ENCODE results near the gene NPAS3.

The NPAS3 gene

GRCh38 chr14:33347796-33348195, 409.1 kb downstream of the NPAS3 start:
- DNase-seq, result no peak

- no peak for DNase-seq
Observed at GRCh38 chr14:33348510-33348909, 409.8 kb downstream of the NPAS3 start.

GRCh38 chr14:33349871-33350270, 411.2 kb downstream of the NPAS3 start:
- no peak for DNase-seq

DNA sequence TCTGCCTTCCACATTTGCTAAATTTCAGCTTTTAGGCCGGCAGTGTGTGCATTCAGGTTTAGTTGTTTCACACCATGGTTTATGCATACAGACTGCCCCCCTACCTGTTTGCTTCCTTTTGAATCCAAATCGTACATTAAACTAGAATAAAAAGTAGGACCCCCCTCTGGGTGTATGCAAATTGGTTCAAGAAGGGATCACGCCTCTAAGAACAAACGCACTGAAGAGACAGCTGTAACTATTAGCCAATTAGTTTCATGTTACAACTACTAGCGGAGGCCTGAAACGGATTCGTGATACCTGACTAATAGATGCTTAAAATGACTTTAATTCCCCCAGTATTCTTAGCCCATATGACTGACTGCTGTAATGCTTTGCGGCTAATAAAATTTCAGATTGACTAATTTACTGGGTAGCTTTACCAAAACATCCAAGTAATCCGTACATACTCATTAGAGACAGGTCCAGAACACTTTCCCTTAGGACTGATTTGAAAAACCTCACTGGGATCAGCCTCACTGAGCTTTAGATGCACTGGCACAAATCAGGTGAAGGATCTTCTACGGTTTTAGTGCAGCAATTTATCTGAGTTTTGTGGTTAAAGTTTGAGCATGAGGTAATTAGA, 411.8 kb downstream of the NPAS3 start:
- no peak for DNase-seq

- DNase-seq, result no peak
Observed at GRCh38 chr14:33352821-33353220, 414.1 kb downstream of the NPAS3 start.

GRCh38 chr14:33356181-33356580, 417.5 kb downstream of the NPAS3 start:
- DNase-seq, result no peak

GRCh38 chr14:33357225-33358010, 418.7 kb downstream of the NPAS3 start:
- DNase-seq, result no peak

DNA sequence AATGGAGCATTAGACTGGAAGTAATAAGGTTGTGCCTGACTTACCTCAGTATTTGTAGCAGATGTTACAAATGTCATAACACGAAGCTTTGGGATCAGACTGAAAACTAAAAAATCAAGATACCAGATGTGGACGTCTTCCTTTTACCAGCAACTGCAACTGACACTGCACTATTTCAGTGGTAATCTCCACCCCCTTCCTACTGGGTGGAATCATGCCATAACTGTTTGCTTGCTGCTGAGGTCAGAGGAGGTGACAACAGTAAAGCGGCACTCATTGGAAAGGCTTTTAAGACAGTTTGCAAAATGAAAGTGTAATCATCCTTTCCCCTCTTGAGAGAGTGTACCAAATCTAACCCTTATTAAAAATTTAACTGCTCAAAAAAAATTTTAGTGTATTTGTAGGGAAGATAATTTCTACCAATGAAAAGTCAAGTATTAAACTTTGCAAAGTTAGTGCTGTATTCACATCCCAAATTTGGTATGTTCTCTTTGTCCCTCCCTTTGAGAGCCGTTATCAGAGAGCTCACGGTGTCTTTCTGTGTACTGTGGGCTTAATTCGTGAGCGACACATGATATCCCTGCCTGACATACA, 420.7 kb downstream of the NPAS3 start:
- no peak for DNase-seq

DNA sequence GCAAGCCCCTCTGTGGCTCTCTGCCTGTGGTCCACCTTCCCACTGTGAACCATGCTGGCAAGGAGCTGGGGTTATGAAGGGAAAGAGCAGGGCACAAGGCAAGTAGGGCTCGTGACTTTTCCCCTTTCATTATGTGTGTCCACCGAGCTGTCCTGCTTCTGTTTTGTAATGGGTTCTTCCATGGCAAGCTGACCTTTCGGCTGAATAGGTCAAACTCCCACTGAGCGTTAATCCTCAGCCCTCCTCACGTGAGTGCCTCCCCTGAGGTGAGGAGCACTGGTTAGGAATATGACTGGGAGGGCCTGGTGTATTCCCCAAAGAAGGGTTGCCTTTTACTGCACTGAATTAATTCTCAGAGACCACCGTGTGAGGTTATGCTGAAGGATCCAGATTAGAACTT, 424.3 kb downstream of the NPAS3 start:
- DNase-seq, result no peak

- no peak for DNase-seq
Observed at GRCh38 chr14:33363682-33364081, 425.0 kb downstream of the NPAS3 start.

DNA sequence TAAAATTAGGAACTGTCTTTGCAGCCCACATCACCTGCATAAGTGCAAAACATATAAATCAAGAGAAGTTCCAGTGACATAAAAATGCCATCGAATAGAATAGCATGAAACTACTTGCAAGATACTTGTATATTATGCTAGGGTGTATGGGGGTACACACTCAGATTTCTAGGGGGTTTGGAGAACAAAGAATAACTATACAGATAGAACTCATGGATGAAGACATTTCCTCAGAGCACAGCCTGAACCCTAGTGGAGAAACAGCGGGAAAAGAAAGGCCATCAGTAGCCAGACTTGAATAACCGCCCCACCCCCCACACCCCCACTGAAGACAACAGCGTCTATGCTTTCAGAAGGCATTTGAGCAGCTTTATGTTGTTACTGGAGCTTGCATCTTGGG, 425.8 kb downstream of the NPAS3 start:
- no peak for DNase-seq

GRCh38 chr14:33369041-33369440, 430.4 kb downstream of the NPAS3 start:
- DNase-seq, result no peak

- no peak for DNase-seq
Observed at GRCh38 chr14:33369972-33370371, 431.3 kb downstream of the NPAS3 start.

GRCh38 chr14:33370426-33370825, 431.7 kb downstream of the NPAS3 start:
- no peak for DNase-seq

DNA sequence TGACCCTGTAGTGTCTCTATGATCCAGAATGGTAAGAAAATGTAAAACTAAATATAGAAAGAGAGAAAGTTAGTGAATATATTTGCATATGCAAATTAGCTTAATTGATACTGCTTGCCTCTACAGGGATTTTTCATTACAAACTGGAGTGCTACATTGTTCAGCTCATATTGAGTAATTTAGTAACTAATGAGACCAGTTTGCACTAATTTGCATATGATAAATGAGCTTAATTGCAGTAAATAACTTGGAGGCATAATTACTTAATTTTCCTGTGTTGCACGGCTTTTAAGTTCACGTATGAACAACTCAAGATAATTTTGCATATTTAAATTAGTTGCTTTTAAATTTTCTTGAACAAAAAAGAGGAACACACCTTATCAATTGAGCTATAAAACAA, 436.5 kb downstream of the NPAS3 start:
- no peak for DNase-seq

DNA sequence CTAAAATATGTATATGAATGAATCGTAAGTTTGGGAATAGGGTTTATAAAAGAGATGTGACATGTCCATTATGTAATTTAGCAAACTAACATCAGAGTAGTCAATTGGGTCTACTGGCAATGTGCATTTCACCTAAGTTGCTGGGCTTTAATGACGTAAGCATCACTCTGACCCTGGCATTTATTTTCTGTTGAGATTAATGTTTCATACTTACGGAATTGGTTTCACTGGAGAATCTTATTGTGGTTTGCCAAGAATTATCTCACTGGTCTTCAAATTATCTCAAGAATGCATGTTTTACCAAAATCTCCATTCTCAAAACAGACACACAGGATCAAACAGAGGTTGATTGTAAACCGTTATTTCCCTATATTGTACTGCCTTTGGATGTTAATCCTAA, 437.1 kb downstream of the NPAS3 start:
- no peak for DNase-seq

DNA sequence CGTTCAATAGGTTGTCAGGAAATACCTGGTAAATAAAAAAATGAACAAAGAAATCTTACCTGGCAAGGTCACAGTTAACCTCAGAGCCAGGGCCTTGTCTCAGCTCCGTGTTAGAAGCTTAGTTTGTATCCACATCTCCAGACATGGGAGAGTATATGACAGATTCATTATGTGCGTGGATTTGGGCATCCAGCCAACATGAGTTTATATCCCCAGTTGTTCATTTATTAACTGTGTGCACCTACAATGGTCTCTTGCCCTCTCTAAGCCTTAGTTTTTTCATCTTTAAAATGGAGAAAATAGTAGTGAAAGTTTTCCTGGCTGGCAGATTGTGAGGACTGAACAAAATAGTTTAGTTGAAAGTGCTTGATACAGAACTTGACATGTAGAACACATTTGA, 437.8 kb downstream of the NPAS3 start:
- no peak for DNase-seq

- DNase-seq, result no peak
Observed at GRCh38 chr14:33377596-33378390, 439.1 kb downstream of the NPAS3 start.

DNA sequence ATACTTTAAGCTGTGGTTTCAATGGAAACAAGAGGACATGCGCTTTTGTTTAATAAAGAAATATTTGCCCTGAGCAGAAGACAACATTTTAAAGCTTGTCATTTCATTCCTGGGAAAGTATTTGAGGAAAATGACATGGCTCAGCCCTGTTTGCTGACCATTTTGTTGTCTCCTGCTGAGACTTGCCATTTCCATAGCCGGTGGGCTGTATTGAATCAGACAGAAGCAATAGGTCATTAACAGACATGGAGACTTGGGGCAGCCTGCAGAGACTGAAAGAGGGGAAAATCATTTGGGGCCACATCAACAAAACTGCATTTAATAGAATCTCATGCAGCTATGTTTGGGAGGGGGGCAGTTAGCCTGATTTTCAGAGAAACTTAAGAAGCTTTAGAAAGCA, 443.0 kb downstream of the NPAS3 start:
- DNase-seq, result no peak

DNA sequence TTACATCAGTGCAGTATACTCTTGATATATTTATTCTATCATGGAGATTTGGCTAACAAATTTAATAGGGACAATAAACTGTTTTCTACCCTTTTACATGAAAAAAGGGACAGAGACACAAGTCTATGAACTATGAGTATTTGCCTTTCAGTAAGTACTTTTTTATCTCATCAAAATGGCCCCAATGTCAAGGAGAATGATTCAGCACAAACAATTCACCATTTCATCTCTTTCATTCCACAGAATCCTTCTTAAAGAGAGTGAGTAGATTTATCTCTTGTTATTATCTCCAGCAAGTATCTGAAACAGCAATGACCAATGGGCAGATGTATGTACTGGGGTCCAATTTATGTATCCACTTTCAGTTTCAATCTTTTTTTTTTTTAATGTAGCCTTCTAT, 447.5 kb downstream of the NPAS3 start:
- DNase-seq, result no peak

- DNase-seq, result no peak
Observed at GRCh38 chr14:33386781-33387180, 448.1 kb downstream of the NPAS3 start.

- DNase-seq, result no peak
Observed at GRCh38 chr14:33390335-33390734, 451.7 kb downstream of the NPAS3 start.

DNA sequence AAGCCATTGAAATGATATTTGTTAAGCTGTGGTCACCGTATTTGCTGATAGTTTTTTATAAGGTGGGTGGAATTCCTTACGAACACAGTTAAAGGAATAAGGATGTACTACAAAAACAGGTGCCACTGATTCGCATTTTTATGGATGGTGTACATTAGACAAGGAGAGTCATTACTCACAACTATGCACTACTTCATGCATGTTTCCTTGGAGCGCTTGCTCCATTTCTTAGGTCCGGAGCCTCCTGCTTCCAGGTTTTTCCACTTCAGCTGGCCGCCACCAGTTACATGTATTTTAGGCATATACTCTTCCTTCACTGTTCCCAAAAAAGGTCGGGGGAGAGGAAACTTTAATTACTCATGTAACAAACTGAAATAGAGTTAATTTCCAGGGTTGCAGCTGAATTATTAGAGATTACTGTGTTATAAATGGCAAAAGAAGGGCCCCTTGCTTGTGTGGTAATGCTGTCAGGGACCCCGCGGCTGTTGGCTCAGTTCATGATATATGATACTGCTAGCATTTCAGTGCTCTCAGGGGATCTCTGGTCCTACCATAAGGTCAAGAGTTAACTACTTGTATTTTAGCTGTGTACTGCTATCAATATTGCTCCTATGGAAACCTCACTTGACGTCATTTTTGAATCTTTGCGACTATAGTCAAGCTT, 454.7 kb downstream of the NPAS3 start:
- peak; percentile 64 for DNase-seq
